ENCODE measurements around the gene ANKRD17.
"Not testable (repeated sequence)": the region's sequence is repeated elsewhere in the genome, so short reads cannot be mapped to it uniquely, and the experiment has no call there.

The ANKRD17 gene

GRCh38 chr4:73257651-73258435 is 755 bp downstream of the ANKRD17 start:
- peaks cover 63% of the 10 kb centered on the region for H3K4me1 Mint-ChIP-seq (ENCODE audit: low read depth)
- H3K27ac Mint-ChIP-seq = peak overlapping the region; percentile 100
- H3K9me3 Mint-ChIP-seq = no peaks in the 10 kb centered on the region
- no peak for DNase-seq
- peaks cover 75% of the 10 kb centered on the region for H3K36me3 Mint-ChIP-seq (ENCODE audit: low read depth)
- no peaks in the 10 kb centered on the region for H3K27me3 Mint-ChIP-seq
- H3K4me3 Mint-ChIP-seq = peak overlapping the region; percentile 98

- peak overlapping the region; percentile 100 for H3K27ac Mint-ChIP-seq
- peaks cover 65% of the 10 kb centered on the region for H3K4me1 Mint-ChIP-seq (ENCODE audit: low read depth)
- H3K4me3 Mint-ChIP-seq = peak overlapping the region; percentile 98
- DNase-seq = peak; percentile 65
- H3K36me3 Mint-ChIP-seq (ENCODE audit: low read depth) = peaks cover 78% of the 10 kb centered on the region
- no peaks in the 10 kb centered on the region for H3K27me3 Mint-ChIP-seq
- H3K9me3 Mint-ChIP-seq = no peaks in the 10 kb centered on the region
These were observed 1.4 kb downstream of the ANKRD17 start for GRCh38 chr4:73257234-73257633.

GRCh38 chr4:73255847-73256246 is 2.8 kb downstream of the ANKRD17 start:
- not testable (repeated sequence) for H3K27ac Mint-ChIP-seq, DNase-seq, H3K9me3 Mint-ChIP-seq, H3K27me3 Mint-ChIP-seq
- Mint-ChIP-seq H3K36me3 (ENCODE audit: low read depth) (peaks cover 84% of the 10 kb centered on the region), H3K4me3 (peak overlapping the region; percentile 98), H3K4me1 (ENCODE audit: low read depth) (peaks cover 64% of the 10 kb centered on the region)

GRCh38 chr4:73252001-73252400 is 6.6 kb downstream of the ANKRD17 start:
- Mint-ChIP-seq H3K27ac (no peak overlapping the region), H3K9me3 (no peaks in the 10 kb centered on the region), H3K27me3 (no peaks in the 10 kb centered on the region), H3K4me3 (no peak overlapping the region), H3K4me1 (ENCODE audit: low read depth) (peaks cover 76% of the 10 kb centered on the region), H3K36me3 (ENCODE audit: low read depth) (peaks cover 83% of the 10 kb centered on the region)
- no peak for DNase-seq

GRCh38 chr4:73251384-73251783 is 7.2 kb downstream of the ANKRD17 start:
- Mint-ChIP-seq H3K4me1 (ENCODE audit: low read depth) (peaks cover 75% of the 10 kb centered on the region), H3K4me3 (no peak overlapping the region), H3K36me3 (ENCODE audit: low read depth) (peaks cover 82% of the 10 kb centered on the region), H3K27ac (no peak overlapping the region), H3K27me3 (no peaks in the 10 kb centered on the region), H3K9me3 (no peaks in the 10 kb centered on the region)
- no peak for DNase-seq

- H3K4me3 Mint-ChIP-seq = no peak overlapping the region
- no peaks in the 10 kb centered on the region for H3K27me3 Mint-ChIP-seq
- no peak overlapping the region for H3K27ac Mint-ChIP-seq
- peaks cover 75% of the 10 kb centered on the region for H3K4me1 Mint-ChIP-seq (ENCODE audit: low read depth)
- H3K36me3 Mint-ChIP-seq (ENCODE audit: low read depth) = peaks cover 80% of the 10 kb centered on the region
- no peak for DNase-seq
- H3K9me3 Mint-ChIP-seq = no peaks in the 10 kb centered on the region
These were observed 8.0 kb downstream of the ANKRD17 start for GRCh38 chr4:73250642-73251041.

- no peak for DNase-seq
- H3K4me1 Mint-ChIP-seq (ENCODE audit: low read depth) = peaks cover 75% of the 10 kb centered on the region
- H3K27me3 Mint-ChIP-seq = no peaks in the 10 kb centered on the region
- no peak overlapping the region for H3K27ac Mint-ChIP-seq
- peaks cover 78% of the 10 kb centered on the region for H3K36me3 Mint-ChIP-seq (ENCODE audit: low read depth)
- H3K4me3 Mint-ChIP-seq = no peak overlapping the region
- H3K9me3 Mint-ChIP-seq = no peaks in the 10 kb centered on the region
These were observed 9.8 kb downstream of the ANKRD17 start for GRCh38 chr4:73248821-73249220.

- Mint-ChIP-seq H3K4me3 (no peak overlapping the region), H3K4me1 (ENCODE audit: low read depth) (peaks cover 76% of the 10 kb centered on the region), H3K27me3 (no peaks in the 10 kb centered on the region), H3K27ac (no peak overlapping the region), H3K9me3 (no peaks in the 10 kb centered on the region), H3K36me3 (ENCODE audit: low read depth) (peaks cover 78% of the 10 kb centered on the region)
- no peak for DNase-seq
These were observed 10.2 kb downstream of the ANKRD17 start for GRCh38 chr4:73248416-73248815.

GRCh38 chr4:73247100-73247499 is 11.5 kb downstream of the ANKRD17 start:
- peaks cover 75% of the 10 kb centered on the region for H3K4me1 Mint-ChIP-seq (ENCODE audit: low read depth)

GRCh38 chr4:73245955-73246354 is 12.6 kb downstream of the ANKRD17 start:
- Mint-ChIP-seq H3K4me1 (ENCODE audit: low read depth) (peaks cover 71% of the 10 kb centered on the region), H3K27me3 (no peaks in the 10 kb centered on the region), H3K27ac (peak overlapping the region; percentile 81), H3K9me3 (no peaks in the 10 kb centered on the region), H3K4me3 (no peak overlapping the region), H3K36me3 (ENCODE audit: low read depth) (peaks cover 73% of the 10 kb centered on the region)
- DNase-seq = no peak

More at GRCh38 chr4:73247100-73247499, 11.5 kb downstream of the ANKRD17 start:
- Mint-ChIP-seq H3K9me3 (no peaks in the 10 kb centered on the region), H3K4me3 (no peak overlapping the region), H3K36me3 (ENCODE audit: low read depth) (peaks cover 78% of the 10 kb centered on the region), H3K27me3 (no peaks in the 10 kb centered on the region), H3K27ac (no peak overlapping the region)
- no peak for DNase-seq

- no peak for DNase-seq
- no peaks in the 10 kb centered on the region for H3K27me3 Mint-ChIP-seq
These were observed 13.5 kb downstream of the ANKRD17 start for GRCh38 chr4:73244945-73245601.

GRCh38 chr4:73237044-73237443 is 21.6 kb downstream of the ANKRD17 start:
- Mint-ChIP-seq H3K9me3 (no peaks in the 10 kb centered on the region), H3K27ac (peak overlapping the region; percentile 27), H3K36me3 (ENCODE audit: low read depth) (peaks cover 81% of the 10 kb centered on the region), H3K27me3 (no peaks in the 10 kb centered on the region), H3K4me1 (ENCODE audit: low read depth) (peaks cover 50% of the 10 kb centered on the region), H3K4me3 (no peak overlapping the region)
- DNase-seq = no peak

More at GRCh38 chr4:73244945-73245601, 13.5 kb downstream of the ANKRD17 start:
- no peak overlapping the region for H3K4me3 Mint-ChIP-seq
- no peaks in the 10 kb centered on the region for H3K9me3 Mint-ChIP-seq
- H3K4me1 Mint-ChIP-seq (ENCODE audit: low read depth) = peaks cover 68% of the 10 kb centered on the region
- H3K27ac Mint-ChIP-seq = peak overlapping the region; percentile 81
- peaks cover 68% of the 10 kb centered on the region for H3K36me3 Mint-ChIP-seq (ENCODE audit: low read depth)

GRCh38 chr4:73236151-73236550 is 22.4 kb downstream of the ANKRD17 start:
- Mint-ChIP-seq H3K9me3 (no peaks in the 10 kb centered on the region), H3K4me3 (no peak overlapping the region), H3K27ac (no peak overlapping the region), H3K27me3 (no peaks in the 10 kb centered on the region), H3K36me3 (ENCODE audit: low read depth) (peaks cover 88% of the 10 kb centered on the region), H3K4me1 (ENCODE audit: low read depth) (peaks cover 54% of the 10 kb centered on the region)
- DNase-seq = no peak

- Mint-ChIP-seq H3K4me1 (ENCODE audit: low read depth) (peaks cover 48% of the 10 kb centered on the region), H3K9me3 (no peaks in the 10 kb centered on the region), H3K4me3 (no peak overlapping the region), H3K27me3 (no peaks in the 10 kb centered on the region), H3K36me3 (ENCODE audit: low read depth) (peaks cover 91% of the 10 kb centered on the region), H3K27ac (no peak overlapping the region)
- DNase-seq = no peak
These were observed 23.9 kb downstream of the ANKRD17 start for GRCh38 chr4:73234712-73235111.
